ENCODE data around the gene JDP2.
A peak's percentile ranks its signal among the peaks of the same experiment; 100 is the strongest.

The JDP2 gene

DNA sequence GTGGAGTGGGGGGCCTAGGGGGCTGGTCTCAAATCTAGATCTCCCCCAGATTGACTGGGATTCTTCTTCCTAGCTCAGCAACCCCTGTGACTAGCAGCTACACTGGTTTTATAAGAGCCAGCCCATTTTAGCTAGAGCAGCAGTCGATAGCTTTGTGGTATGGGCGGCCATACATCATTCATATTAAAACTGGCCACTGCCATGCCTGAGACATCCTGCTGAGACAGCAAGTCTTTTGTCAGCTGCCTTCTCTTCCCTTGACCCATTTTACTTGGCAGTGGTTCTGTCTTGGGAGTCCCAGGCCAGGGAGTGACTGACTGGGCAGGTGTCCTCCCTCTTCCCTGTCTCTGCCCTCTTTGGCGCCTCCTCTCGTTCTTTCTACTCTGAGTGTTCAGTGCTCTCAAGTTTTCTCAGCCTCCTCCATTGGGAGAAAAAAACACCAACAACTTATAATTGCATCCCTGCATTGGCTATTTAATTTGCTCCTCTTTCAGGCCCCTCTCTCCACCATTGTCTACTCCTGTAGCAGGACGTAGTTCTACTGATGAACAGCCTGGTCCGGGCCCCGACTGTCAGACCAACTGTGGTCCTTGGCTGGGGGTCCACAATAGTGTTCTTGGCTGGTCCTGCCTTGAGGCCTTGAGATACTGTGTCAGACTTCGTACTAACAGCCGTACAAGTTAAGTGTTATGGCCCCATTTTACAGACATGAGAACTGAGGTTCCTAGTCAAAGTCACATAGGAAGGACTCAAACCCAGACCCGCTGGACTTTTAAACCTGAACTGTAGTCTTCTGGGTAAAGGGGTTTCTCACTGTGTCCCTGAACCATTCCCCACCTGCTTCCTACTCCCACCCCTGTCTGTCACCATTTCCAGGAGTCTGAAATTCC lies 18.3 kb upstream of the JDP2 start:
- no peak for DNase-seq (ENCODE audit: low spot score)

DNA sequence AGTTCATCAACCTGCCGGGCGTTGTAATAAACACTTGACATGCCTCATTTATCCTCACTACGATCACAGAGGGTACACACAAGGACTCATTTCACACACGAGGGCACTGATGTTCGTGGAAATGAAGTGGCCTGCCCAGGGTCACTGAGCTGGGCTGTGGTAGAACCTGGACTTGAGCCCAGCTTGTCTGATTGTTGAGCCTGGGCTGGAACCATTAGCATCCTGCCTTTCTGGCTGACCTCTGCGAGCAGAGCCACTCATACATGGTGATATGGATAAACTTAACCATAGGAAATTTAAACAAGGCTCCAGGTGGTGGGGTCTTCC lies 16.6 kb upstream of the JDP2 start:
- DNase-seq (ENCODE audit: low spot score): no peak

DNA sequence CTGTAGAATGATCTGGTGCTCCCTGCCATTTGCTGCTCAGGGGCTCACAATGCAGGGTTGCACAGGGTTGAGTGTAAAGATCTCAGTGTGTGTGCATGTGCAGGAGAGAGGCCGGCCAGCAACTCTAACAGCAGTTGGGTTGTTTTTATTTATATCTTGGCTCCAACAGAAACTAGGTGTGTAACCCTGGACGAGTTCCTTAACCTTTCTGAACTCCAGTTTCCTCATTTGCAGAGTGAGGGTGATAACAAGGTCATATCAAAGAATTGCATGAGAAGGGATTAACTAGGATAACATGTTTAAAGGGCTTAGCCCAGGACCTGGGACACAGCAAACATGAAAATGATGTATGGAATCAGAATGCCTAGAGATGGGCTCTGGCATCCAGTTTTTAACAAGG lies 14.8 kb upstream of the JDP2 start:
- DNase-seq (ENCODE audit: low spot score): no peak

DNA sequence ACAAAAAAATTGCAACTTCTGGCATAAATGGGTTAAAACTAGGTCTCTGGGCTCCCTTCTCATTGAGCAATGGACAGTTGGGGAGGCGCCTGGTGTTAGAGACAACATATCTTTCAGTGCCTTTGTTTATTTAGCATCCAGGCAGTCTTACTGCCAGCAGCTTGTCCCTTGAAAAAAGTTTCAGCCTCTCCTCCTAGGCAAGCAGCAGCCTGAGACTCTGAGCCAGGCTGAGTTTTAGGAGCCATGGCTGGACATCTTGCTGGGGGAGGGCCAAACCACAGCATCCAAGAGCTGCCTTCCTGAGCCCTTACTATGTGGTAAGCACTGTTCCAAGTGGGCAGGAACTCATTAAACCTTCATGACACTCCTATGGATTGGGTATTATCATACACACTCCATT lies 10.1 kb upstream of the JDP2 start:
- DNase-seq (ENCODE audit: low spot score): no peak

DNA sequence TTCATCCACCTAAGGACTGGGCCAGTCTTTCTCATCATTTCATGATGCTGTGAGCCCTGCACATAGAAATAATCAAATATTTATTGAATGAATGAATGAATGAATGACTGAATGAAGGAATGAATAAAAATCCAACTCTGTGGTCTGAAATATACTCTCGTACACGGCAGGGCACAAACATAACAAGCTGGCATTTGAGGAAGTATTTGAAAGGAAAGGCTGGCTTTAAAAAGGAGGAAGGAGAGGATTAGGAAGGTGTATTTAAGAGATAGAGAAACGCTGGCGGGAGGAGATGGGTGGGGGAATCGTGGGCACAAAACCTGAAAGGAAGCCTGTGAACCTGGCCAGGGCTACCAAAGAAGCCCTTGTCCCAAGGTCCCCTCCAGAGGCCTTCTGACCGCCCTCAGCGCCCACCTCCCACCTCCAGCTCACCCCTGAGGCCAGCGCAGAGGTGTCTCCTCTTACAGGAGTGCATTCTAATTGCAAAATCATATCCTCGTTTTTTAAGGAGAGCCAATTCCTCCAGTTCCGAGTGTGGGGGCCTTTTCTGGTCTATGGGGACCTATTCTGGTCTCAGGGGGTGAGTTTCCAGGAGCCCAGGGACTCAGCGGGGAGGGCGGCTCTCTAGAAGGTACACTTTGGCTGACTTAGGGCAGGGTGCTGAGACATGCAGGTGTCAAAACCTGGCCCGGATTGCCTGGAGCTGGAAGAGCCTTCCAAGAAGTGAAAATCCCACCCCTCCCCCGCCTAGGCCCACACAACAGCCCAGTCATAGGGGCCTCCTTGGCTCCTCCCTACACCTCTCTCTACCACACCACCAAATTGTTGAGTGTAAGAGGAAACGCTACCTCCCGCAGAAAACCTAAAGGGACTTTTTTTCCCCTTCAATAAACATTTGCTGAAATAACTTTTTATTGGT lies 8.7 kb upstream of the JDP2 start:
- no peak for DNase-seq (ENCODE audit: low spot score)

DNA sequence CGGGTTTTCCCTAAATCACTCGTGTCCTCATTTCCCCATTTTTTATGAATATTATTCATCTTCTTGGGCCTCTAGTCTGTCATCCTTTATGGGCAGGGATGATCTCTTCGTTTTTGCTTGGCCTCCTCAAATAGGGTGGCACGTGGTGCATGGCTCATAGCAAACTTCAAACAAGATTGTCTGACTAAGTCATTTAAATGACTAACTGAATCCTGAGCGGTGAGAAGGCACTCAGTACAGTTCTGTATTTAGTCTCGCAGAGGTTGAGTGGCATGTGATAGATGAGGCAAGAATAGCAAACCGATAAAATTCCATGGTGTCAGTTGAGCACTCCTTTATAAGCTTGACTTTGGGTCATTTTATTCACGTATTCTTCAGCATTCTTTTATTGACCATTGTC lies 5.7 kb upstream of the JDP2 start:
- no peak for DNase-seq (ENCODE audit: low spot score)

DNA sequence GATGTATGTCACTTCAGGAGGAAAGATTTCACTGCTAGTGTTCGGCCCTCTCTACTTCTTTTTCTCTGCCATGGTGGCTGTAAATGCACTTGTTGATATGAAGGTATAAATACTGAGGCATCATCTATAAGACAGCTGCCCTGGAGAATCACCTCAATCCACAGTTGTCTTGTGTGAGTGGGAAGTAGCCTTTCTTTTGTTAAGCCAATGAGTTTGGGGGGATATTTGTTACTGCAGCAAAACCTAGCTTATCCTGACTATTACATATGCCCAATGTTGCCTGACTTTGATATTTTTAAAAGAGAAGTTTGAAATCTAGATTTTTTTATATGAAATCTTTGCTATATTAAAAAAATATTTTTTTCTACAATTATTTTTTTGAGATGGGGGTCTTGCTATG lies 3.3 kb upstream of the JDP2 start:
- no peak for DNase-seq (ENCODE audit: low spot score)

DNA sequence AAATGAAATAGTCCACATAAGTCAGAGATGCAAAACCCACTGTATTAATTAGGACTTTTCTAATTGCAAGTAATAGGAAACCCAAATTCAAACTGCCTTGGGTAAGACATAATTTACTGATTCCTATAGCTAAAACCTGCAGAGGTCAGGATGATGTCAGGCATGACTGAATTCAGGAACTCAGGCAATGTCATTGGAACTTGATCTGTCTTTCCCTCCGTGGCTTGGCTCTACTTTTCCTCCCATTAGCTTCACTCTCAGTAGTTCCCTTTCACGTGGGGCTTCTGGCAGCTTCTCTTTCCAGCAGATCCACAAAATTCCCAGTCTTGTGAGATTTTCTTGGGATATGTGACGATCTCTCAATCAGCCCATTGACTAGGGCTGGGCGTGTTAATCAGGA lies 2.4 kb upstream of the JDP2 start:
- no peak for DNase-seq (ENCODE audit: low spot score)

DNA sequence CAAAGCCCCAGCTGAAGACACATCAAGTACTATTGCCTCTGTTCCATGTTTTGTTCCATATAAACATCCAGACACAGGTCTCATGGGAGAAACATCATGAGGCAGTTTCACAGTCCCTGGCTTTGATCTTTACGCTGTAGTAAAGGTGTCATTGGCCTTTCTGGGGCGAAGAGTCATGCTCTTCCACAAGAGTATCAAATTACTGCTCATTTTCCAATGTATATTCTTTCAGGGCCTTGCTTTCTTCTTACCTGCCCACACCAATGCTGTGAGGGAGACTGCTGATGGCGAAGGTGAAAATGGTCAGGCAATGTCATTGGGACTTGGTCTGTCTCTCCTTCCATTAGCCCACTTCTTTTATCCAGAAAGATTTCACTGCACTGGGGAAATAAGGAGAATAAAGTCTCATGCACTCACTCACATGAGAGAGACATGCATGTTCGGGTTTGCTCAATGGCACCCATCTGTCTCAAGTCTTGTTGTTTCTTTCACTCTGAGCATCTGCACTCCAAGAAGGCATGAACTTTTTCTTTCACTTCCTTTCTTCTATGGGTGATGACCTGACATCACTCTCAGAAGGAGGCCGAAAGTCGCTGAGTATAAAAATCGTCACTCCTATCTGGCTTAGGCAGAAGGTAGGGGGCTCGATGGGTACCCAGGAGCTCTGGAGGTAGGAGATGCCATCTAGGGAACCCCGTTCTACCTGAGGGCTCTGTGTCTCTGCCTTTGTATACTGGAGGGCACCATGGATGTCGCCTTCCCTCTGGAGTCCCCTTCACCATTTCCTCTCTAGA lies 1.3 kb upstream of the JDP2 start:
- DNase-seq (ENCODE audit: low spot score): no peak

DNA sequence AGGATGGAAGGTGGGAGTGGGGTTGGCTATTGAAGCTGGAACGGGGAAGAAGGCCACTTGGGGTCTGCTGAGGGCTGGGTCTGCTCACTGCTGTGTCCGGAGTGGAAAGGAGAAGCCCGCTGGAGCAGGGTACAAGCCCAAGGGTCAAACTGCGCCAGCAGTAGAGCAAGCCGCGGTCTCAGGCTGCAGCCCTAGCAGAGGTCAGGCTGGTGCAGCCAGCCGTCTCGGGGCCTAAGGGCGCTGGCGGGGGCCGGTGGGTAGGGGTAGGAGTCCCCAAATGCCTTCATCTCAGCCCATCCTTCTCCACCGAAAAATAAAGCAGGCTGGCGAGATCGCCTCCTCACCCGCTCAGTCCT lies 718 bp upstream of the JDP2 start:
- no peak for DNase-seq (ENCODE audit: low spot score)

DNA sequence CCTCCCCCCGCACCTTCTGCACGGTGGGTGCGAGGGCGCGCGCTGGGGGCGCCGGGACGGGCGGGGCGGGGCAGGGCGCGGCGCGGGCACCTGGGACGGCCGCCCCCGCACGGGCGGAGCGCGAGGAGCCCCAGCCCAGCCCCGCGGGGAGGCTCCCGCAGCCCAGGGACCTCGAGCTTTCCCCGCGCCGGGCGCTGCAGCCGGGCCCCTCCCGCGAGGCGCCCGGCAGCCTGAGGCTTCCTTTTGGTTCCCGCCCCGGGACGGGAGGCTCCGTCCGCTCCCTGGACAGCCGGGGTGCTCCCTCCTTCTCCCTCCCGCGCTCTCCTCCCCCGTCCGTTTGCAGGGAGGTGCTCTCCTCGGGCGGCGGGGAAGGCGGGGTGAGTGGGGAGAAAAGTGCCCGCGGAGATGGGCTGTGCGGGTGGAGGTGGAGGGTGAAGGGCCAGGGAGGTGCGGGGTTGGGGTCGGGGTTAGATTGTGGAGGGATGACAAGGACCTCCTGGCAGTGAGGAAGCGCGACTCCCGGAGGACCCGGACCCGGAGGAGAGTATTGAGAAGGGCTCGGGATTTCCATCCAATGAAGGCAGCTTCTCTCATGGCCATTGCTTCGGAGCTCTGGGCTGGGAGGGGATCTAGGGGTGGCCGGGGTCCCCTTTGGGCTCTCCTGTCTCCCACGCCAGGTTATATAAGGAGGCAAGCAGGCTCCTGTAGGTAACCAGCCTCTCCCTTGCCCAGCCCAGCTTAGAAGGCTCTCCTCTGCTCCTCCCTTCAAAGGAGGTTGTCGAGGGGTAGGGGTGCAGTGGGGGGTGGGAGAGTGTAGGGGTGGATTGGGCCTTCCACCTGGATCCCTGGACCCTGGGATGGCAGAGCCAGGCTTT lies 645 bp downstream of the JDP2 start:
- peak; percentile 8 for DNase-seq (ENCODE audit: low spot score)

DNA sequence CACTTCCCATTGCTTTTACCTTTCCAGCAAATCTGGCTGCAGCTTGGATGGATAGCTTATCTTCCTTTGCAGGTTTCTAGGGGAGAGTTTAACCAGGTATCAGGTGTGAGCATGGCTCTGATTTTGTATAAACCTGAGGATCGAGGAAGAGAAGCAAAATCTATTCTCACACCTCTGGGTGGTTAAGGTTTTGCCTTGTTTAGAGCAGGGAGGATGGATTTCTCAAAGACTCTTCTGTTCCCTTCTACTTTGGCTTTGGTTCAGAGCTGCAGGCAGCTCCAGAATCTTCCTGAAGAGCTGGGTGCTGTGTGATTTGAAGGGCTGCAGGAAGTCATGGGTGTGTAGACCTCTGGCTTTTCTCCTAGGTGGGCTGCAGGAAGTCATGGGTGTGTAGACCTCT lies 1.7 kb downstream of the JDP2 start:
- DNase-seq (ENCODE audit: low spot score): no peak

DNA sequence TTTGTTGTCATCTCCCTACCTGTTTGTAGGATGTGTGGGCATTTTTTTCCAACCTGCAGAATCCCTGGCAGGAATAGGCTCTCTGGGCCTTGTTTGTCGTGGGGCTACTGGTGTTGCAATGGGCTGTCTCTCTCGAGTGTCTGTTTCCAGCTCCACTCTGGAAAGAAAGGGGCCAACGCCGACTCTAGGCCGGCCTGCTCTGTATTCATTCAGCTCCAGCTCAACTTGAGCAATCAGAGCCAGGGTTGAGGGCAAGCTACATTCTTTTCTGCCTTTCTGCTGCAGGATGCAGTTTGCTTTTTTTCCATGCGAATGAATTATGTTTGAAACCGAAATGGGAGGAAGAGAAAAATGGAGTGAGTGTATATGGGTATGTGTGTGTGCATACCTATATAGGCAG lies 2.3 kb downstream of the JDP2 start:
- DNase-seq (ENCODE audit: low spot score): no peak

DNA sequence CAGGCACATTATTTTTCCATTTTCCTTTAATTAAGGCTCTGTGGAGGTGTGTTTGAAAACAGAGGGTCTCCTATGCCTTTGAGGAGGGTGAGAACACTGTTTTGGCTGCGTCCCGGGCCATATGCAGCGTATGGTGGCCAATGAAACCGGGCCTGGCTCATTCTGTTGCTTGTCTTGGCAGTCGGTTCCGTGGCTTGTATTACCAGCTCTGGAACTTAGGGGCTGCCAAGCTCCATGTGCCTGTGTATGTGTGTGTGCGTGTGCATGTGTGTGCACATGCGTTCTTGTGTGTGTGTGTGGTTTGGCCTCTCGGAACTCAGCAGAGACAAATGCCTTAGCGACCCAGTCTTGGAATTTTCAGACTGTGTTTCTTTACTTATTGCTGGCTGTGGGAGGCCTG lies 2.7 kb downstream of the JDP2 start:
- DNase-seq (ENCODE audit: low spot score): no peak

DNA sequence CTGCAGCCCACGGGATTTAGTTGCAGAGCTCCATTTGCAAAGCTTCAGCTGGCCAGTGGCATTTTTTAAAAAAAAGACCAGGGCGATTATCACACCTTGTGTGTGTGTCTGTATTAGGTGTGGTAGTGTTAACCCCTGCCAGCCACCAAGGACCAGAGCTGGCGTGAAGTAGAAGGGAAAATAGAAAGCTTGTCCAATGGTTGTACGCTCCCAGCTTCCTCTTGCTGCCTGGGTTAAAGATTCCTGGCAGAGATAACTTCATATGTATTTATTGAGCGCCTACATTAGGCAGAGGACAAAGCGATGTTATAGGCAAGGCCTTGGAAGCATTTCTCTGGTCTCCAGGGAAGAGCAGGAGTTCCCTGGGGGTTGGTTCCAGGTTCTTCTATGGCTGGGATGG lies 3.2 kb downstream of the JDP2 start:
- no peak for DNase-seq (ENCODE audit: low spot score)

DNA sequence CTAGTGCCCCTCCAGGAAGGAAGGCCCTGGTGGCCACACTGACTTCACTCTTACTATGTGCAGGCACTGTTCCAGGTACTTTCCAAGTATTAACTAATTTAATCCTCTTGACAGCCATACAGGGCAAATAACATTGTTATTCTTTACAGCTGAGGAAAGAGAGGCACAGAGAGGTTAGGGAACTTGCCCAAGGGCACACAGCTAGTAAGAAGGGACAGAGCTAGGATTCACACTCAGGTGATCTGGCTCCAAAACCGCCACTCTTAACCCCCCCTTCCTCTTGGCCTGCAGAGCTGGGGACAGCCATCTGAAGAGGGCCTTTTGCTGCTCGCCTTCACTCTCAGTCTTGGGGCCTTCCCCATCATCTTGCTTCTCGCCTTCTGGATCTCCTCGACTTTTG lies 4.0 kb downstream of the JDP2 start:
- no peak for DNase-seq (ENCODE audit: low spot score)

DNA sequence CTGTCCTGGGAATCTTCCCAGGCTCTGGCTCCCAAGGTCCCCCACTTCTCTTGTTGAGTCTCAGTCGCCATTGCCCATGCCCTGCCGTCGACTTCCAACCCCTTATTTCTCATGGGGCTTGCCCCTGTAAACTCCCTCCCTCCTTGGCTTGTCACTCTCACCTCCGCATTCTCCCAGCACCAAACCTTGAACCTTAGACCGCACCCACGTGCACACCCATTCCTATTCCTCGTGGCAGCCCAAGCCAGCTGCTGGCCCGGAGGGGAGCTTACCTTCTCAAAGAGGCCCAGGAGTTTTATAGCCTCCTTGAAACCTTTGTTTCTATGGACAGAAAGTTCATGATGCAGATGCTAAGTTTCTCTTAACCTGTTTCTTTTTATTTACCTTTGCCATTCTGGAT lies 4.6 kb downstream of the JDP2 start:
- DNase-seq (ENCODE audit: low spot score): no peak

DNA sequence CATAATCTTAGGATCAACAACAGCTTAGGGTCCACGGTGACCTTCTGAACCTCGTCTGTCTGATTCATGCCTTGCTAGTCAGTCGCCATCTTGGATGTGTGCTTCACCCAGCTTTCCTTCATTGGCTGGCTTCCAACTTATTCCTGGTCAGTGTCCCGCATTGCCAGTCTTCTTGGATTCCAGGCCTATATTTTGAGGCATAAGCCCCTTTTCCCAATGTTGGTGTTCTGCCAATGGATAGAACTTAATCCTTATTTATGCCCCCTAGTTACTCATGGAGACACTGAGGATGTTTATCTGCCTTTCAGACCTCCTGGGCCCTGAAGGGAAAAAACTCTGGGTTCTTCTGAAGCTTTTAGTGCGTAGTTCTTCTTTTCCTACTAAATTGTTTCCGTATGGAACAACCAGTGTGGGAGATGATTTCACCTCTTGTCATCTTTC lies 5.8 kb downstream of the JDP2 start:
- DNase-seq (ENCODE audit: low spot score): no peak

DNA sequence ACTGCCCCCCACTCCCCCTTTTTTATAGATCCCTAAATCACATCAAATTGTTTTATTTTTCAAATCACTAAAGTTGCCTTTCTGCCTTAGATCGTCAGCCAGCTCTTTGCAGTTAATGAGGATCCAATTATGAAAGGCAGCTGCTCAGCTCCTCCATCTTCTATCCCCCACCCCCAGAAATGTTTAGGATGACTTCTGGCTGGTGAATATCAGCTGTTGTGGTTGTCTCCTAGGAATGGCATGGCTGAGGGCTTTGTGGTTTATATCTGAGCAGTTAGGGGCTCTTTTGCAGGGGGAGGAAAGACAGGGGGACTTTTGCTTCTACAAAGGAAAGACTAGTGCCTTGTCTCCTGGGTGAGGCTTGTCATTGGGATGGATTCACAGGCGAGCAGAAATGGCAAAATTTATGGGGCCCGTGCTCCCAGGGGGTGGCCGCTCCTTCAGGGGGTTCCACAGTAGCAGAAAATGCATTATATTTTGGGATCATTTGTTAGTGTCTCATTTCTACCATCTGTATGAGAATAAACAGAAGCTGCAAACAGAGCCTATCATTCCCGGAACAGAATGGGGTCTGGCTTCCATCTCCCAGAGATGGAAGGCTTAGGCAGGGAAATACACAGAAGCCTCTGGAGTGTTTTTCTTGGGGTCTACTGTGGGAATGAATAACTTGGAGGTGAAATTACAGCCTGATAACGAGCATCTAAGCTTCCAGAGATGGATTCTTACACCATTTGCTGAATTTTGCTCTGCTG lies 6.5 kb downstream of the JDP2 start:
- DNase-seq (ENCODE audit: low spot score): no peak

DNA sequence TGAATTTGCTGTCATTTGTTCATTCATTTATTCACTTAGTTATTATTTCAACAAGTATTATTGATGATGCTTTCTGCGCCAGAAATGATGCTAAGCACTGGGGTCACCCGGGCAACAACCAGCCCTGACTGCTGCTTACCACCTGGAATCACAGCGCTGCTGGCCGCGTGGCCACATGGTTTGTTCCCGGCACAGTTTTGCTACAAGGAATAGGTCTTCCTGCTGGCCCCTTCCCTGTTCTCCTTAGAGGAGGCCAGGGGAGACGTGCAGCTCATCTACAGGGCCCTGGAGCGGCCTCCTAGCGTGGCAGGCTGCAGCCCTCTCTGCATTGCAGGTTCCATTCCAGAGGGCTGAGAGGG lies 7.0 kb downstream of the JDP2 start:
- DNase-seq (ENCODE audit: low spot score): no peak

DNA sequence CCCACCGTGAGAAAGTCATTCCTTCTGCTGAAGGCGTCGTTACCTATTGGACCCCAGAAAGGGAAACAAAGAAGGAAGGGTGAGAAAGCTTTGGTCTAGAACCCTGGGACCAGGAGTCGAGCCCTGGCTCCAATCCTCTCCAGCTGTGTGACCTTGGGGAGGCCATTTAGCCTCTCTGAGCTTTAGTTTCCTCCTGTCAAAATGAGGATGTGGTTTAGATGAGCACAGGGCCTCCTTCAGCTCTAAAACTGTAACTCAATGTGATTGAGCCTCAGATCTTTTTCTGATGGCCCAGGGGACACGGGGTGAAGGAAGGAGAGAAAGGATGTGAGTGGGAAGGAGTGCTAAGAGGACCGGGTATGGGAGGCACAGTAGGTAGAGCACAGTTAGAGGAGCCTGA lies 7.7 kb downstream of the JDP2 start:
- no peak for DNase-seq (ENCODE audit: low spot score)

All from LoVo (cell line).